Thyroid gland (tissue), 4 donors: Measurements from ENCODE around the gene INPP5D. TPM values are rescaled to one million over a fixed set of nuclear protein-coding genes. Genes with fewer than 3 reads are reported as not detected.

Experiments
- DNase-seq, 2 donors: peaks; one replicate each; pipeline ENCODE4 v3.0.0-alpha.2; 2019
- H3K27ac ChIP-seq, 3 donors: fragments of 200-600 bp; sonication (generic); 1 replicate in 2 of 3; 2 replicates in 1 of 3; pipeline ENCODE4 v1.5.1; 2016 to 2019; ENCODE audit warnings: mild to moderate bottlenecking in 1 of 3, moderate library complexity in 1 of 3
- H3K27me3 ChIP-seq: fragments of 200-600 bp; sonication (generic); one replicate; pipeline ENCODE4 v1.5.1; 2019
- H3K36me3 ChIP-seq, 2 donors: fragments of 200-600 bp; sonication (generic); one replicate each; pipeline ENCODE4 v1.5.1; 2016 to 2019
- H3K4me1 ChIP-seq, 2 donors: fragments of 200-600 bp; sonication (generic); one replicate each; pipeline ENCODE4 v1.5.1; 2017 to 2019
- H3K4me3 ChIP-seq, 3 donors: fragments of 200-600 bp; sonication (generic); replicated peaks in 1 of 3; 1 replicate in 2 of 3; 2 replicates in 1 of 3; pipeline ENCODE4 v1.5.1; 2016; ENCODE audit warnings: mild to moderate bottlenecking in 1 of 3
- H3K9me3 ChIP-seq: fragments of 200-600 bp; sonication (generic); one replicate; pipeline ENCODE4 v1.5.1; 2017
- POLR2A ChIP-seq, 2 donors: fragments of 450-650 bp; IDR thresholded peaks; one replicate each; pipeline ENCODE4 v1.6.1; 2017; ENCODE audit warnings: antibody characterized with exemption in 2 of 2, mild to moderate bottlenecking in 2 of 2, moderate library complexity in 1 of 2
- WGBS, 2 donors: methylation state at CpG; one replicate each; pipeline ENCODE4 v1.1.5; 2017; 5-methylcytosine and 5-hydroxymethylcytosine counted together
- intact Hi-C: fragments of 100-400 bp; cut with DNase I; formaldehyde crosslinking; loops from one replicate; pipeline ENCODE4 v1.15.1; 2023
- total RNA-seq, 4 donors: library from RNA; depleted of rRNA; stranded (reverse); fragments of >200 nt; gene quantifications; one replicate each; pipeline ENCODE4 v1.2.3, GENCODE V29; 2016
- TF ChIP-seq, protein P1 (sequence below), 6 experiments: fragments of 200-600 bp in 3 of 6; fragments of 450-650 bp in 3 of 6; sonication (generic) in 3 of 6; IDR thresholded peaks; one replicate each; pipeline ENCODE4 v1.5.1; 2016 to 2019; ENCODE audit warnings: antibody characterized with exemption in 6 of 6, mild to moderate bottlenecking in 2 of 6, inconsistent platforms in 1 of 6, moderate library complexity in 1 of 6

The INPP5D gene
- total RNA-seq, 4 donors from 2014 or later = 7.1 to 13.4 (median 10.5) TPM

DNA sequence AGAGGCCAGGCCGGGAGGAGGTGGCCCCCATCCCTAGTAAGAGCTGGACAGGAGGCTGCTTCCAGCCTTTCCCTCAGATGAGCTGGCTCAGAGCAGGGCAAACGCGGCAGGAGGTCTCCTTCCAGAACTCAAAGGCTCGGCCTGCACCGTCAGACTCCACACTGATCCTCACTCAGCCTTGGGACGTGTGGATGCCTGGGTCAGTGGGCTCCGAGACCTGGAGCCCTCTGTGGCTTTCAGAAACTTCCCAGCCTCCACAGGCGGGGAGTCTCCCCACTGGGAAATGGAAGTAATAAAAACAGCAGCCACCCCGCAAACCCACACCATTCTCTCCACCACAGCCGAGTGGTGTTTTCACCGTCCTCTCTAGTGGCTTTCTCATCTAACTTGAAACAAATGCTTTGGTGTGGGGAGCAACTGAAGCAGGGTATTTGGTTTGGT lies 54.3 kb downstream of the INPP5D start:
- intact Hi-C loops = no loop called here
- 75 to 80% methylated on average over 7 to 11 of the region's 11 CpGs for WGBS, 2 donors
- H3K36me3 ChIP-seq = no peaks in the 10 kb centered on the region
- H3K27me3 ChIP-seq = no peaks in the 10 kb centered on the region
- no peak for TF ChIP-seq POLR2A (IDR thresholded peaks at IDR 0.05)
- TF ChIP-seq, protein P1, sequence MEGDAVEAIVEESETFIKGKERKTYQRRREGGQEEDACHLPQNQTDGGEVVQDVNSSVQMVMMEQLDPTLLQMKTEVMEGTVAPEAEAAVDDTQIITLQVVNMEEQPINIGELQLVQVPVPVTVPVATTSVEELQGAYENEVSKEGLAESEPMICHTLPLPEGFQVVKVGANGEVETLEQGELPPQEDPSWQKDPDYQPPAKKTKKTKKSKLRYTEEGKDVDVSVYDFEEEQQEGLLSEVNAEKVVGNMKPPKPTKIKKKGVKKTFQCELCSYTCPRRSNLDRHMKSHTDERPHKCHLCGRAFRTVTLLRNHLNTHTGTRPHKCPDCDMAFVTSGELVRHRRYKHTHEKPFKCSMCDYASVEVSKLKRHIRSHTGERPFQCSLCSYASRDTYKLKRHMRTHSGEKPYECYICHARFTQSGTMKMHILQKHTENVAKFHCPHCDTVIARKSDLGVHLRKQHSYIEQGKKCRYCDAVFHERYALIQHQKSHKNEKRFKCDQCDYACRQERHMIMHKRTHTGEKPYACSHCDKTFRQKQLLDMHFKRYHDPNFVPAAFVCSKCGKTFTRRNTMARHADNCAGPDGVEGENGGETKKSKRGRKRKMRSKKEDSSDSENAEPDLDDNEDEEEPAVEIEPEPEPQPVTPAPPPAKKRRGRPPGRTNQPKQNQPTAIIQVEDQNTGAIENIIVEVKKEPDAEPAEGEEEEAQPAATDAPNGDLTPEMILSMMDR (IDR thresholded peaks at IDR 0.05) = no peak
- DNase-seq = no peak
- no peak overlapping the region for H3K4me3 ChIP-seq
- H3K4me1 ChIP-seq = no peaks in the 10 kb centered on the region
- no peaks in the 10 kb centered on the region for H3K9me3 ChIP-seq
- no peak overlapping the region for H3K27ac ChIP-seq

DNA sequence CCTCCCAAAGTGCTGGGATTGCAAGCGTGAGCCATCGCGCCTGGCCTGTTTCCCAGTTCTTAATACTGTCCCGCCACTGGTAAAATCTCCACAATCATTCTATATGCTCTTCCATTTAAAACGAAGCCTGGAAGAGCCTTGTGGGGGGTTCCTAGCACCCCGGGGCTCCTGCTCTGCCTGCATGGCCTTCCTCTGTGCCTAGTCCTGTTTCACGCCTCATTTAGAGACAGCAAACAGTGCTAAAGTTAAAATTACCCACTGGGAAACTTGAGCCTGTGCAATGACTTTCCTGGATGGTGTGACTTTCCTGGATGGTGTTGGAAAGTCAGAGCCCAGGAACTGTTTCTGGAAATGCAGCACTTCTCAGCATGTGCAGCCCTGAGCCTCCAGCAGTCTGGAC lies 55.0 kb downstream of the INPP5D start:
- H3K27me3 ChIP-seq = no peaks in the 10 kb centered on the region
- no peaks in the 10 kb centered on the region for H3K4me1 ChIP-seq
- WGBS, 2 donors = 81 to 87% methylated on average over 7 of the region's 7 CpGs
- no peak overlapping the region for H3K4me3 ChIP-seq
- H3K36me3 ChIP-seq = no peaks in the 10 kb centered on the region
- intact Hi-C loops = no loop called here
- DNase-seq = no peak
- no peaks in the 10 kb centered on the region for H3K9me3 ChIP-seq
- TF ChIP-seq, protein P1 (IDR thresholded peaks at IDR 0.05) = no peak
- no peak for TF ChIP-seq POLR2A (IDR thresholded peaks at IDR 0.05)
- H3K27ac ChIP-seq = no peak overlapping the region

DNA sequence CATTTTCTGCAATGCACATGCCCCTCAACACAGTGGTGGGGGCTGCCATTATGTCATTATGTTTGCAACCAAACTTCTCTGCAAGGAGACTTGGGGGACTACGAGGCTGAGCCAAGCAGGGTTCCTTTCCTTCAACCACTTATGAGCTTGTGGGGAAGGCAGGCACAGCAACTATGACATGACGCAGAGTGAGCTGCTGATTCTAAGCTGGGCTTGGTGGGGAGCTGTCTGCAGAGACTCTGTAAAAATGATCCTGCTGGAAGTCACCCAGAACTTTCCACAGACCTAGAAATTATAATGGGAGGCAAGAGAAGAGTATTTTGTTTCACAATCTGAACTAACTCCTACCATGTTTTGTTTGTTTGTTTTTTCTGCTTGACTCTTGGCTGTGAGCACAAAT lies 55.6 kb downstream of the INPP5D start:
- no peak overlapping the region for H3K27ac ChIP-seq
- DNase-seq = no peak
- no peaks in the 10 kb centered on the region for H3K9me3 ChIP-seq
- H3K4me1 ChIP-seq = no peaks in the 10 kb centered on the region
- 55 to 74% methylated on average over 2 of the region's 2 CpGs for WGBS, 2 donors
- no peaks in the 10 kb centered on the region for H3K27me3 ChIP-seq
- intact Hi-C loops = no loop called here
- TF ChIP-seq POLR2A (IDR thresholded peaks at IDR 0.05) = no peak
- TF ChIP-seq, protein P1 (IDR thresholded peaks at IDR 0.05) = no peak
- H3K4me3 ChIP-seq = no peak overlapping the region
- H3K36me3 ChIP-seq = no peaks in the 10 kb centered on the region

DNA sequence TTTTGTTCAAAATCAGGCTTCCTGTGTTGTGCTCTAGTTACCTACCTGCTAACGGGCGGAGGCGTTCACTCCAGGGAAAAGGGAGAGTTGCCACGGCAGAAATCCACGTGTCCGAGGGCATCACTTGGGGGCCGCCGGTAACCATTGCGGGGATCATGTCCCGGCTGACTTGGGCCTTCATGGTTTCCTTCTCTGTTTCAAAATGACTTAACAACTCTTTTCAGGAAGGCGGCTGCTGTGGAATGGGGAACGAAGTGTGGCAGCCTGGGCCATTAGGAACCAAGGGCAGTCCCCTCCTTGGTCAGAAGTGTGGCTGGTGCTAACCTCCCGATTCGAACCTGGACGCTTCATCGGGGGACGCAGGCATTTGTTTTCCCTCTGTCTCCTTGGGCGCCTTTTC lies 56.8 kb downstream of the INPP5D start:
- no peaks in the 10 kb centered on the region for H3K9me3 ChIP-seq
- H3K4me1 ChIP-seq = no peaks in the 10 kb centered on the region
- TF ChIP-seq, protein P1 (IDR thresholded peaks at IDR 0.05) = no peak
- no peak for TF ChIP-seq POLR2A (IDR thresholded peaks at IDR 0.05)
- H3K36me3 ChIP-seq = no peaks in the 10 kb centered on the region
- H3K4me3 ChIP-seq = no peak overlapping the region
- 83 to 91% methylated on average over 18 of the region's 18 CpGs for WGBS, 2 donors
- DNase-seq = no peak
- no peaks in the 10 kb centered on the region for H3K27me3 ChIP-seq
- no peak overlapping the region for H3K27ac ChIP-seq
- intact Hi-C loops = no loop called here

DNA sequence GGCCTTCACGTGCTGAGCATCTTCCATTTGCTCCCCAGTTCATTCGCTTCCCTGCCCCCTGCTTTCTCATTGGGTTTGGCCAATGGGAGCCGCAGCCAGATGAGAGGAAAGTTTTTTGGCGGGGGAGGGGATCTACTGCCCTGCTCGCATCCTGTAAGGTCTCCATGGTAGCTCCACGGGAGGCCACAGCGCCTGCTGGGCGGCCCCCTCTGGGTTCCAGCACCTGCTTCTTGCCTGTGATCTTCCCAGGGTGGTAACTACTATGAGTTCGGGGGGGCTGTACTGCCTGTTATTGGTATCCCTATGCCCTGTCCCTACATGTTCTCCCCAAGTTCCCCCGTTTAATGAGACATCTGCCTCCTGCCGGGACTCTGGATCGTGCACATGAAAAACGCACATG lies 57.2 kb downstream of the INPP5D start:
- no peak for TF ChIP-seq POLR2A (IDR thresholded peaks at IDR 0.05)
- TF ChIP-seq, protein P1 (IDR thresholded peaks at IDR 0.05) = no peak
- no peak overlapping the region for H3K4me3 ChIP-seq
- no peak overlapping the region for H3K27ac ChIP-seq
- intact Hi-C loops = no loop called here
- WGBS, 2 donors = 84 to 86% methylated on average over 13 of the region's 13 CpGs
- no peaks in the 10 kb centered on the region for H3K27me3 ChIP-seq
- H3K9me3 ChIP-seq = no peaks in the 10 kb centered on the region
- no peaks in the 10 kb centered on the region for H3K4me1 ChIP-seq
- H3K36me3 ChIP-seq = no peaks in the 10 kb centered on the region
- DNase-seq = no peak
